H9 (cell line): ENCODE measurements around the gene CASQ1. TPM values are rescaled to one million over a fixed set of nuclear protein-coding genes. Genes with fewer than 3 reads are reported as not detected.

ENCODE experiments used
- DNase-seq: peaks from one replicate; pipeline ENCODE4 v3.0.0-alpha.2; 2017
- H2AFZ ChIP-seq: one replicate; pipeline ENCODE4 v1.6.1; 2013; ENCODE audit warnings: mild to moderate bottlenecking, low read length, control low read depth, moderate library complexity
- H2AK5ac ChIP-seq: 2 replicates; pipeline ENCODE4 v1.6.1; 2013; ENCODE audit warnings: low read length, control low read depth, mixed read lengths; ENCODE audit not compliant: insufficient read length
- H2BK120ac ChIP-seq: one replicate; pipeline ENCODE4 v1.6.1; 2013; ENCODE audit warnings: low read depth, mild to moderate bottlenecking, low read length, control low read depth, inconsistent platforms; ENCODE audit not compliant: poor library complexity, severe bottlenecking
- H2BK12ac ChIP-seq: 2 replicates; pipeline ENCODE4 v1.6.1; 2013; ENCODE audit warnings: low read length, control low read depth, mixed read lengths, low read depth; ENCODE audit not compliant: insufficient read length
- H2BK15ac ChIP-seq: 2 replicates; pipeline ENCODE4 v1.6.1; 2013; ENCODE audit warnings: low read depth, low read length, control low read depth
- H2BK20ac ChIP-seq: one replicate; pipeline ENCODE4 v1.6.1; 2013; ENCODE audit warnings: low read depth, mild to moderate bottlenecking, low read length, control low read depth, inconsistent platforms; ENCODE audit not compliant: poor library complexity, severe bottlenecking
- H2BK5ac ChIP-seq: 2 replicates; pipeline ENCODE4 v1.6.1; 2013; ENCODE audit warnings: low read length, control low read depth, mixed read lengths; ENCODE audit not compliant: insufficient read length
- H3K14ac ChIP-seq: 2 replicates; pipeline ENCODE4 v1.6.1; 2013; ENCODE audit warnings: low read length, control low read depth; ENCODE audit not compliant: insufficient read depth
- H3K18ac ChIP-seq: 2 replicates; pipeline ENCODE4 v1.6.1; 2013; ENCODE audit warnings: low read depth, mild to moderate bottlenecking, mixed read lengths, low read length, control low read depth; ENCODE audit not compliant: insufficient read length
- H3K23ac ChIP-seq: 2 replicates; pipeline ENCODE4 v1.6.1; 2013; ENCODE audit warnings: low read length, control low read depth, mixed read lengths, low read depth; ENCODE audit not compliant: insufficient read length
- H3K23me2 ChIP-seq: 2 replicates; pipeline ENCODE4 v1.6.1; 2013; ENCODE audit warnings: low read depth, mild to moderate bottlenecking, mixed read lengths, low read length, control low read depth; ENCODE audit not compliant: insufficient read length, poor library complexity, severe bottlenecking
- H3K27ac ChIP-seq: 2 replicates; pipeline ENCODE4 v1.5.1; 2013; ENCODE audit warnings: low read length, control low read depth, mixed read lengths, low read depth; ENCODE audit not compliant: insufficient read length
- H3K27me3 ChIP-seq: 2 replicates; pipeline ENCODE4 v1.6.1; 2013; ENCODE audit warnings: low read length, control low read depth, inconsistent platforms; ENCODE audit not compliant: insufficient read depth
- H3K4ac ChIP-seq: 2 replicates; pipeline ENCODE4 v1.6.1; 2013; ENCODE audit warnings: low read depth, mild to moderate bottlenecking, control low read depth, inconsistent platforms, low read length, moderate library complexity
- H3K4me1 ChIP-seq: 2 replicates; pipeline ENCODE4 v1.6.1; 2013; ENCODE audit warnings: low read length, control low read depth, inconsistent platforms; ENCODE audit not compliant: insufficient read depth
- H3K4me2 ChIP-seq: 2 replicates; pipeline ENCODE4 v1.6.1; 2013; ENCODE audit warnings: low read length, control low read depth, mixed read lengths; ENCODE audit not compliant: insufficient read length, insufficient read depth
- H3K56ac ChIP-seq: 2 replicates; pipeline ENCODE4 v1.6.1; 2013; ENCODE audit warnings: low read depth, mild to moderate bottlenecking, mixed read lengths, low read length, control low read depth; ENCODE audit not compliant: insufficient read length
- H3K79me1 ChIP-seq: 2 replicates; pipeline ENCODE4 v1.6.1; 2013; ENCODE audit warnings: low read depth, mild to moderate bottlenecking, moderate library complexity, low read length, control low read depth, inconsistent platforms; ENCODE audit not compliant: insufficient read depth, poor library complexity, severe bottlenecking
- H3K79me2 ChIP-seq: 2 replicates; pipeline ENCODE4 v1.6.1; 2013; ENCODE audit warnings: low read length, control low read depth, inconsistent platforms; ENCODE audit not compliant: insufficient read depth
- H3K9ac ChIP-seq: 2 replicates; pipeline ENCODE4 v1.6.1; 2013; ENCODE audit warnings: low read length, control low read depth, mixed read lengths; ENCODE audit not compliant: insufficient read length; ENCODE audit errors: extremely low read depth
- H3K9me3 ChIP-seq: one replicate; pipeline ENCODE4 v1.6.1; 2013; ENCODE audit warnings: low read depth, low read length, inconsistent platforms; ENCODE audit not compliant: control insufficient read depth
- H3T11ph ChIP-seq: one replicate; pipeline ENCODE4 v1.6.1; 2013; ENCODE audit warnings: mild to moderate bottlenecking, low read length, control low read depth, inconsistent platforms
- H4K20me1 ChIP-seq: one replicate; pipeline ENCODE4 v1.6.1; 2013; ENCODE audit not compliant: control insufficient read depth, insufficient read length, insufficient read depth
- H4K5ac ChIP-seq: 2 replicates; pipeline ENCODE4 v1.6.1; 2013; ENCODE audit warnings: low read depth, mild to moderate bottlenecking, mixed read lengths, low read length, control low read depth; ENCODE audit not compliant: insufficient read length
- H4K8ac ChIP-seq: replicated peaks from 2 replicates; pipeline ENCODE4 v1.6.1; 2013; ENCODE audit warnings: low read length, control low read depth, mixed read lengths, low read depth; ENCODE audit not compliant: insufficient read length
- H4K91ac ChIP-seq: 2 replicates; pipeline ENCODE4 v1.6.1; 2013; ENCODE audit warnings: low read depth, mild to moderate bottlenecking, moderate library complexity, mixed read lengths, low read length, control low read depth; ENCODE audit not compliant: insufficient read length
- H3K27ac Mint-ChIP-seq, 3 experiments: 2 replicates in 2 of 3; 3 replicates in 1 of 3; pipeline ENCODE4 v1.8.0; 2020 to 2021; ENCODE audit warnings: mixed read lengths in 3 of 3, mild to moderate bottlenecking in 1 of 3, moderate library complexity in 1 of 3
- H3K27me3 Mint-ChIP-seq: 2 replicates; pipeline ENCODE4 v1.8.0; 2021; ENCODE audit warnings: low read depth, mild to moderate bottlenecking, moderate library complexity, mixed read lengths
- H3K36me3 Mint-ChIP-seq, 3 experiments: 2 replicates in 2 of 3; 3 replicates in 1 of 3; pipeline ENCODE4 v1.8.0; 2020 to 2021; ENCODE audit warnings: low read depth in 3 of 3, mixed read lengths in 3 of 3; ENCODE audit not compliant: insufficient read depth in 1 of 3
- H3K4me1 Mint-ChIP-seq, 2 experiments: 2 replicates each; pipeline ENCODE4 v1.8.0; 2020; ENCODE audit warnings: mixed read lengths in 2 of 2
- H3K4me3 Mint-ChIP-seq, 2 experiments: 2 replicates in 1 of 2; 3 replicates in 1 of 2; pipeline ENCODE4 v1.8.0; 2020 to 2021; ENCODE audit warnings: mild to moderate bottlenecking in 2 of 2, mixed read lengths in 2 of 2, moderate library complexity in 1 of 2
- H3K9me3 Mint-ChIP-seq, 2 experiments: 2 replicates in 1 of 2; 3 replicates in 1 of 2; pipeline ENCODE4 v1.8.0; 2020; ENCODE audit warnings: mild to moderate bottlenecking in 2 of 2, mixed read lengths in 2 of 2, moderate library complexity in 1 of 2
- CTCF ChIP-seq: fragments of 200-600 bp; sonication (generic); conservative IDR thresholded peaks from 3 replicates; pipeline ENCODE4 v1.8.0; 2021; ENCODE audit warnings: antibody characterized with exemption, mild to moderate bottlenecking
- total RNA-seq: library from RNA; stranded (reverse); gene quantifications from 2 replicates; pipeline ENCODE4 v1.2.1, GENCODE V29; 2021

CASQ1 gene
- total RNA-seq, 1 experiment from 2014 or later, result 0.55 TPM

GRCh38 chr1:160216301-160216700 lies 25.9 kb downstream of the CASQ1 start:
- Histone ChIP-seq H2AFZ (no peak overlapping the region), H3K79me1 (no peaks in the 10 kb centered on the region), H4K20me1 (no peaks in the 10 kb centered on the region), H4K91ac (no peak overlapping the region), H2BK20ac (no peak overlapping the region), H3K4ac (no peak overlapping the region), H3K4me1 (no peaks in the 10 kb centered on the region), H2BK12ac (no peak overlapping the region), H3K14ac (no peak overlapping the region), H3K4me2 (no peak overlapping the region), H3K18ac (no peak overlapping the region), H2BK15ac (no peak overlapping the region), H3T11ph (no peak overlapping the region), H2AK5ac (no peak overlapping the region), H3K79me2 (no peaks in the 10 kb centered on the region), H4K5ac (no peak overlapping the region), H2BK120ac (no peak overlapping the region), H2BK5ac (no peak overlapping the region), H3K56ac (no peak overlapping the region), H3K9ac (no peak overlapping the region), H3K27me3 (no peaks in the 10 kb centered on the region), H4K8ac (no peak overlapping the region), H3K23me2 (no peaks in the 10 kb centered on the region), H3K23ac (no peak overlapping the region), H3K9me3 (no peaks in the 10 kb centered on the region), H3K27ac (no peak overlapping the region)
- DNase-seq, result no peak
- H3K4me3 Mint-ChIP-seq, result no peak overlapping the region
- H3K4me1 Mint-ChIP-seq, result peaks cover 26 to 27% of the 10 kb centered on the region in 2 experiments
- H3K36me3 Mint-ChIP-seq, result peaks cover 33 to 91% (median 90%) of the 10 kb centered on the region in 3 experiments
- H3K27ac Mint-ChIP-seq, result no peak overlapping the region; a peak in 1 of 7 replicates
- no peaks in the 10 kb centered on the region; a peak in 1 of 5 replicates for H3K9me3 Mint-ChIP-seq
- no peak for TF ChIP-seq CTCF
- H3K27me3 Mint-ChIP-seq, result no peaks in the 10 kb centered on the region
